HepG2 (cell line): ENCODE measurements around the gene ADIRF. TPM values are rescaled to one million over a fixed set of nuclear protein-coding genes. Genes with fewer than 3 reads are reported as not detected.
"Not testable (repeated sequence)": the region's sequence is repeated elsewhere in the genome, so short reads cannot be mapped to it uniquely, and the experiment has no call there.

Source experiments
- ATAC-seq: fragments of 200-7000 bp; cut with Tn5 transposase; 3 replicates; pipeline ENCODE4 v1.9.1; 2020; ENCODE audit warnings: mild to moderate bottlenecking, moderate library complexity
- BruUV-seq: library from RNA; stranded (reverse); fragments of 400-500 nt; replicated peaks from 2 replicates; lab custom pipeline; 2021; lab: Mats Ljungman, UMichigan
- CTCF ChIA-PET: fragments of 300-600 bp; formaldehyde crosslinking; extraction: SDS; loops from one replicate; lab custom pipeline; 2021; ENCODE audit warnings: low total read pairs, inconsistent platforms, low intra/inter-chr PET ratio; lab: Yijun Ruan, JAX
- POLR2A ChIA-PET: fragments of 350-600 bp; sonication (Branson Sonifier 250); formaldehyde crosslinking; loops from one replicate; lab custom pipeline; 2020; ENCODE audit warnings: antibody characterized with exemption, inconsistent platforms; lab: Yijun Ruan, JAX
- DNase-seq: peaks from one replicate; pipeline ENCODE4 v3.0.0-alpha.2; 2015; ENCODE audit warnings: low spot score
- FAIRE-seq: peaks from 3 replicates; lab custom pipeline; 2011; peaks lifted over from hg19 to GRCh38; lab: Jason Lieb, UNC
- H2AFZ ChIP-seq: one replicate; pipeline ENCODE4 v1.6.1; 2011; ENCODE audit warnings: low read length, inconsistent platforms
- H3K27ac ChIP-seq: fragments of 300-600 bp; 3 replicates; pipeline ENCODE4 v1.8.0; 2011; ENCODE audit warnings: mixed run types, mild to moderate bottlenecking, mixed read lengths, low read length, inconsistent platforms; ENCODE audit not compliant: insufficient read depth; ENCODE audit errors: extremely low read length
- H3K27me3 ChIP-seq, 2 experiments: fragments of 200-600 bp in 1 of 2; 2 replicates in 1 of 2; 3 replicates in 1 of 2; pipeline versions ENCODE4 v1.6.0 to v1.8.0; 2011; ENCODE audit warnings: low read length in 2 of 2, mild to moderate bottlenecking in 2 of 2, moderate library complexity in 2 of 2, inconsistent platforms in 1 of 2; ENCODE audit not compliant: insufficient read depth in 2 of 2, control insufficient read depth in 1 of 2
- H3K36me3 ChIP-seq, 2 experiments: fragments of 200-600 bp in 1 of 2; replicated peaks in 1 of 2; 2 replicates in 1 of 2; 3 replicates in 1 of 2; pipeline versions ENCODE4 v1.5.1 to v1.8.0; 2011; ENCODE audit warnings: low read length in 2 of 2, inconsistent platforms in 1 of 2; ENCODE audit not compliant: insufficient read depth in 2 of 2, control insufficient read depth in 1 of 2
- H3K4me1 ChIP-seq: 2 replicates; pipeline ENCODE4 v1.5.1; 2012; ENCODE audit warnings: low read length, inconsistent platforms; ENCODE audit not compliant: insufficient read depth
- H3K4me2 ChIP-seq: 2 replicates; pipeline ENCODE4 v1.6.0; 2011; ENCODE audit warnings: low read depth, low read length, inconsistent platforms
- H3K4me3 ChIP-seq, 3 experiments: fragments of 200-600 bp in 1 of 3; sonication (generic), shearing (Covaris generic) in 1 of 3; replicated peaks in 1 of 3; 2 replicates each; pipeline ENCODE4 v1.5.1; 2011 to 2016; ENCODE audit warnings: low read length in 3 of 3, inconsistent platforms in 2 of 3, low read depth in 2 of 3, mild to moderate bottlenecking in 2 of 3, control low read depth in 1 of 3, mixed read lengths in 1 of 3; ENCODE audit not compliant: insufficient read depth in 1 of 3
- H3K79me2 ChIP-seq: one replicate; pipeline ENCODE4 v1.6.1; 2011; ENCODE audit warnings: low read length, inconsistent platforms; ENCODE audit not compliant: insufficient read depth
- H3K9ac ChIP-seq: 2 replicates; pipeline ENCODE4 v1.6.0; 2011; ENCODE audit warnings: mild to moderate bottlenecking, low read depth, low read length, inconsistent platforms; ENCODE audit not compliant: insufficient read depth
- H3K9me3 ChIP-seq: 2 replicates; pipeline ENCODE4 v1.5.1; 2012; ENCODE audit warnings: mild to moderate bottlenecking, low read length
- H4K20me1 ChIP-seq: 2 replicates; pipeline ENCODE4 v1.6.0; 2011; ENCODE audit warnings: inconsistent platforms, mild to moderate bottlenecking, low read length, moderate library complexity; ENCODE audit not compliant: insufficient read depth
- NCOA5 ChIP-seq: sonication (generic); formaldehyde crosslinking; IDR thresholded peaks from 2 replicates; pipeline ENCODE4 v1.4.0; 2020; ENCODE audit warnings: missing genetic modification reagents
- PATZ1 ChIP-seq: sonication (generic); formaldehyde crosslinking; IDR thresholded peaks from 2 replicates; pipeline ENCODE4 v1.4.0; 2020; ENCODE audit warnings: missing genetic modification reagents
- RXRB ChIP-seq: IDR thresholded peaks from 2 replicates; pipeline ENCODE4 v1.6.1; 2016; ENCODE audit warnings: borderline replicate concordance, missing genetic modification reagents, missing compliant biosample characterization
- SRSF1 ChIP-seq: fragments of 200-400 bp; formaldehyde crosslinking; optimal IDR thresholded peaks from 2 replicates; pipeline ENCODE3; 2017; ENCODE audit warnings: mild to moderate bottlenecking, low read depth, low read length, moderate library complexity
- ZFP82 ChIP-seq: sonication (generic); formaldehyde crosslinking; IDR thresholded peaks from 2 replicates; pipeline ENCODE4 v1.5.1; 2020; ENCODE audit warnings: mild to moderate bottlenecking, missing genetic modification reagents, borderline replicate concordance
- ZNF850 ChIP-seq: sonication (generic); formaldehyde crosslinking; conservative IDR thresholded peaks from 2 replicates; pipeline ENCODE4 v1.9.0; 2021; ENCODE audit warnings: mild to moderate bottlenecking, missing genetic modification reagents
- WGBS: methylation state at CpG from one replicate; pipeline ENCODE4 v1.1.6; 2017; ENCODE audit warnings: low lambda C conversion rate; 5-methylcytosine and 5-hydroxymethylcytosine counted together
- in situ Hi-C: cut with HindIII; loops from 2 replicates; pipeline ENCODE4 v1.10.0; 2017; ENCODE audit warnings: low pct_unique_long_range_greater_than_20kb; ENCODE audit not compliant: extremely low pct_ligation_motif_present
- intact Hi-C: fragments of 100-400 bp; cut with micrococcal nuclease; formaldehyde crosslinking; loops from one replicate; pipeline ENCODE4 v1.10.0; 2022; ENCODE audit not compliant: unreplicated experiment
- polyA plus RNA-seq, 8 experiments: library from polyadenylated mRNA; depleted of rRNA in 3 of 8; stranded (reverse) in 7 of 8; unstranded in 1 of 8; fragments of >200 nt; fragmentation: Illumina TruSeq in 4 of 8; extraction: Trizol in 4 of 8; gene quantifications; 2 replicates each; pipeline versions ENCODE4 v1.2.1 to v1.2.3, GENCODE V29; 2011 to 2016; ENCODE audit warnings: low read depth in 4 of 8, missing spikeins in 1 of 8, mixed read lengths in 1 of 8; ENCODE audit not compliant: insufficient read depth in 1 of 8
- total RNA-seq, 5 experiments: library from RNA; depleted of rRNA; stranded (reverse); fragments of >200 nt; fragmentation: Illumina TruSeq; extraction: Trizol; gene quantifications; 2 replicates each; pipeline ENCODE4 v1.2.3, GENCODE V29; 2016; ENCODE audit warnings: low read depth in 1 of 5

Gene ADIRF
- total and polyA plus RNA-seq, 2 of the 13 experiments (the other 11 are each of a cell fraction or from before 2014, with no cell fraction given), result 0.13 to 0.40 TPM

- TF ChIP-seq PATZ1 (CRISPR knock-in tag) (no peak), ZNF850 (CRISPR knock-in tag) (no peak), ZFP82 (CRISPR knock-in tag) (no peak), RXRB (CRISPR knock-in tag) (no peak), SRSF1 (no peak), NCOA5 (CRISPR knock-in tag) (no peak)
Measured at GRCh38 chr10:87000491-87000890, 32.2 kb downstream of the ADIRF start (continued).

DNA sequence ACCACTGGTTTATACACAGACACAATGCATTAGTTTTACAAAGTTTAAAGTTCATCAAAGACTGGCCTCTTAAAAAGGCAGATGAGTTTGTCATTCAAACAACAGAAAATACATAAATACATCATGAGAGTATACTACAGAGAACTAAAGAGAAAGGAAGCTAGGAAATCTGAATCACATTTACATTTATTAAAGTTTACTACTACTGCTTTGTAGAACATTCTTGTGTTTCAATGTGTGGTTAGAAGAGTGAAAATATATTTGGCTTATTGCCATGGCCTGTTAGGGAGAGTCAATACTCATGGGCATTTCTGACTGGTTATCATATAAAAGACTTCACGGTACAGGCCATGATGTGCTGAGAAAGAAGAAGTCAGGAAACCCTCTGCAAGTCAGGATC, 38.8 kb downstream of the ADIRF start:
- POLR2A ChIA-PET, H3K4me3 ChIP-seq, H3K79me2 ChIP-seq, H3K27ac ChIP-seq, in situ Hi-C loops, H3K9me3 ChIP-seq, DNase-seq, H3K4me2 ChIP-seq, intact Hi-C loops, H4K20me1 ChIP-seq, H3K9ac ChIP-seq, H3K27me3 ChIP-seq, ATAC-seq, H2AFZ ChIP-seq, CTCF ChIA-PET, FAIRE-seq, BruUV-seq, H3K4me1 ChIP-seq, H3K36me3 ChIP-seq: not testable (repeated sequence)
- 0% methylated on average over 1 of the region's 1 CpG for WGBS
